Activated CD8-positive, alpha-beta memory T cell treated with anti-CD3 and anti-CD28 coated beads, Interleukin-2, amount 50 U/mL, for 24 hours (primary cell): ENCODE measurements around the gene TGM2.

Experiments used
- DNase-seq: peaks from one replicate; pipeline ENCODE4 v3.0.0-alpha.2; 2020; ENCODE audit errors: extremely low read depth

The TGM2 gene

GRCh38 chr20:38144974-38145728 lies 19.9 kb downstream of the TGM2 start:
- no peak for DNase-seq

GRCh38 chr20:38144598-38144973 lies 20.5 kb downstream of the TGM2 start:
- DNase-seq, result no peak

- no peak for DNase-seq
Measured at GRCh38 chr20:38143646-38144554, 21.2 kb downstream of the TGM2 start.

GRCh38 chr20:38143238-38143645 lies 21.8 kb downstream of the TGM2 start:
- no peak for DNase-seq

- no peak for DNase-seq
Measured at GRCh38 chr20:38141889-38142494, 23.1 kb downstream of the TGM2 start.

GRCh38 chr20:38141204-38141888 lies 23.7 kb downstream of the TGM2 start:
- no peak for DNase-seq

GRCh38 chr20:38139977-38140753 lies 24.9 kb downstream of the TGM2 start:
- DNase-seq, result no peak

GRCh38 chr20:38139156-38139912 lies 25.7 kb downstream of the TGM2 start:
- no peak for DNase-seq

GRCh38 chr20:38138086-38138778 lies 26.8 kb downstream of the TGM2 start:
- no peak for DNase-seq

GRCh38 chr20:38137441-38138037 lies 27.5 kb downstream of the TGM2 start:
- DNase-seq, result no peak

- DNase-seq, result no peak
Measured at GRCh38 chr20:38136421-38137245, 28.4 kb downstream of the TGM2 start.

GRCh38 chr20:38135651-38136420 lies 29.2 kb downstream of the TGM2 start:
- DNase-seq, result no peak

GRCh38 chr20:38135271-38135650 lies 29.8 kb downstream of the TGM2 start:
- no peak for DNase-seq

- no peak for DNase-seq
Measured at GRCh38 chr20:38134427-38135270, 30.4 kb downstream of the TGM2 start.

- DNase-seq, result no peak
Measured at GRCh38 chr20:38133680-38134426, 31.2 kb downstream of the TGM2 start.

- DNase-seq, result no peak
Measured at GRCh38 chr20:38132910-38133501, 32.1 kb downstream of the TGM2 start.
